GM18517 (cell line): Measurements from ENCODE around the gene SULF2.

Experiments used
- ATAC-seq: cut with Tn5 transposase; IDR thresholded peaks from one replicate; pipeline ENCODE4 v1.9.1; 2021; ENCODE audit warnings: mild to moderate bottlenecking, moderate library complexity; ENCODE audit not compliant: unreplicated experiment

The SULF2 gene

GRCh38 chr20:47785854-47786764, 828 bp upstream of the SULF2 start:
- ATAC-seq = no peak

GRCh38 chr20:47784599-47785310, 526 bp downstream of the SULF2 start:
- no peak for ATAC-seq

- ATAC-seq = no peak
Measured at GRCh38 chr20:47783828-47784598, 1.3 kb downstream of the SULF2 start.

- no peak for ATAC-seq
Measured at GRCh38 chr20:47782920-47783552, 2.2 kb downstream of the SULF2 start.

GRCh38 chr20:47782076-47782475, 3.2 kb downstream of the SULF2 start:
- no peak for ATAC-seq

GRCh38 chr20:47781632-47782031, 3.6 kb downstream of the SULF2 start:
- no peak for ATAC-seq

GRCh38 chr20:47780720-47781389, 4.4 kb downstream of the SULF2 start:
- no peak for ATAC-seq

- no peak for ATAC-seq
Measured at GRCh38 chr20:47778398-47779354, 6.6 kb downstream of the SULF2 start.

GRCh38 chr20:47777220-47777619, 8.1 kb downstream of the SULF2 start:
- ATAC-seq = no peak

GRCh38 chr20:47776639-47777038, 8.6 kb downstream of the SULF2 start:
- ATAC-seq = no peak

GRCh38 chr20:47775841-47776240, 9.4 kb downstream of the SULF2 start:
- no peak for ATAC-seq

- no peak for ATAC-seq
Measured at GRCh38 chr20:47775039-47775438, 10.2 kb downstream of the SULF2 start.

GRCh38 chr20:47774131-47774777, 11.0 kb downstream of the SULF2 start:
- no peak for ATAC-seq

- no peak for ATAC-seq
Measured at GRCh38 chr20:47773371-47773786, 11.9 kb downstream of the SULF2 start.

- no peak for ATAC-seq
Measured at GRCh38 chr20:47770935-47771334, 14.3 kb downstream of the SULF2 start.

GRCh38 chr20:47768016-47768824, 17.1 kb downstream of the SULF2 start:
- ATAC-seq = no peak

- ATAC-seq = no peak
Measured at GRCh38 chr20:47765691-47766594, 19.3 kb downstream of the SULF2 start.
